KMS-11 (cell line): ENCODE data around the gene CDH4.

Source experiments
- H2AFZ ChIP-seq: fragments of 200-600 bp; sonication (generic); 2 replicates; pipeline ENCODE4 v1.6.1; 2016; ENCODE audit warnings: antibody characterized with exemption, mixed run types, low read depth
- H3K27ac ChIP-seq: fragments of 200-600 bp; sonication (generic); 2 replicates; pipeline ENCODE4 v1.6.1; 2016; ENCODE audit warnings: mild to moderate bottlenecking, mixed run types
- H3K27me3 ChIP-seq: fragments of 200-600 bp; sonication (generic); 2 replicates; pipeline ENCODE4 v1.6.1; 2017; ENCODE audit warnings: mild to moderate bottlenecking, low read depth, mixed run types, moderate library complexity; ENCODE audit not compliant: insufficient read depth
- H3K36me3 ChIP-seq: fragments of 200-600 bp; sonication (generic); 2 replicates; pipeline ENCODE4 v1.6.1; 2017; ENCODE audit warnings: mild to moderate bottlenecking, mixed run types; ENCODE audit not compliant: insufficient read depth
- H3K4me1 ChIP-seq: fragments of 200-600 bp; sonication (generic); 2 replicates; pipeline ENCODE4 v1.6.1; 2016; ENCODE audit warnings: mild to moderate bottlenecking, low read depth, mixed run types; ENCODE audit not compliant: poor library complexity, severe bottlenecking
- H3K4me2 ChIP-seq: fragments of 200-600 bp; sonication (generic); 2 replicates; pipeline ENCODE4 v1.7.0; 2016; ENCODE audit warnings: mild to moderate bottlenecking, mixed run types
- H3K4me3 ChIP-seq: fragments of 200-600 bp; sonication (generic); IDR thresholded peaks from 2 replicates; pipeline ENCODE4 v1.6.1; 2017; ENCODE audit warnings: low read depth, low read length, mixed read lengths; ENCODE audit not compliant: insufficient read depth
- H3K79me2 ChIP-seq: fragments of 200-600 bp; sonication (generic); 2 replicates; pipeline ENCODE4 v1.6.1; 2016; ENCODE audit warnings: low read depth, mixed run types; ENCODE audit not compliant: insufficient read depth
- H3K9ac ChIP-seq: fragments of 200-600 bp; sonication (generic); 2 replicates; pipeline ENCODE4 v1.6.1; 2016; ENCODE audit warnings: mild to moderate bottlenecking, mixed run types
- H4K20me1 ChIP-seq: fragments of 200-600 bp; sonication (generic); 2 replicates; pipeline ENCODE4 v1.6.1; 2016; ENCODE audit warnings: mild to moderate bottlenecking, mixed run types; ENCODE audit not compliant: insufficient read depth
- TF ChIP-seq, protein P1 (sequence below): fragments of 200-600 bp; sonication (generic); conservative IDR thresholded peaks from 2 replicates; pipeline ENCODE4 v1.6.1; 2017; ENCODE audit warnings: low read depth, mild to moderate bottlenecking, antibody characterized with exemption, low read length, moderate library complexity, mixed read lengths

The CDH4 gene

DNA sequence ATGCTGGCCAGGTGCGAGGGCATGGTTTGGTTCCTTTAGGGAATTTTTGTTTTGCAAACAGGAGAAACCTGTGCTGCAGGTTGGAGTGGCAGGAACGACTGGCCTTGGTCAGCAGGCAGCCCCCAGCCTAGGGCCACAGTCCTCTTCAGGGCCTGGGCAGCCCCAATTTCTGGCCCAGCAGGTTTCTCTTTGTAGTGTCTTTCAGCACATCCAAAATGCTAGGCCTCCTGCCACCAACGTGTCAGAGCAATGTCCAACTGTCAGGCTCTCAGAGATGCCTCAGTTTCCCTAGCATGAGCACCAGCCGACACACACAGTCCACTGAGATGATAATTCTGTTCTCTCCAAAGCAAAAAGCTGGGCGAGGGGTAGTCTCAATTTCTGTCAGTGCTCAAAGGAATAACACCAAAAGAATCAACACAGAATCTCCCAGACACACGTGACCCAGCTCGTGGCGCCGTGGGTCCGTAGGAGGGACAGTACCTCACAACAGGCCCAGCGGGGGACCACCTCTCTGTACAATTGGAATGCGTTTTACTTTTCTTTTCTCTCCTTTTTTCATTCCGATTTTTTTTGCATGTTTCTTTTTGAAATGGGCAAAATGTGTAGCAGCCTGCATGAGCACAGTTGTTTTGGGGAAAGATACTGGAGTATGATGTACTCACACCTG is 687.8 kb downstream of the CDH4 start:
- H3K4me2 ChIP-seq = no peak overlapping the region
- H3K79me2 ChIP-seq = no peaks in the 10 kb centered on the region
- no peak overlapping the region for H2AFZ ChIP-seq
- no peak overlapping the region for H3K9ac ChIP-seq
- no peak overlapping the region for H3K4me3 ChIP-seq
- no peaks in the 10 kb centered on the region for H3K4me1 ChIP-seq
- H3K27ac ChIP-seq = no peak overlapping the region
- peaks cover 46% of the 10 kb centered on the region for H3K27me3 ChIP-seq
- no peaks in the 10 kb centered on the region for H3K36me3 ChIP-seq
- TF ChIP-seq, protein P1, sequence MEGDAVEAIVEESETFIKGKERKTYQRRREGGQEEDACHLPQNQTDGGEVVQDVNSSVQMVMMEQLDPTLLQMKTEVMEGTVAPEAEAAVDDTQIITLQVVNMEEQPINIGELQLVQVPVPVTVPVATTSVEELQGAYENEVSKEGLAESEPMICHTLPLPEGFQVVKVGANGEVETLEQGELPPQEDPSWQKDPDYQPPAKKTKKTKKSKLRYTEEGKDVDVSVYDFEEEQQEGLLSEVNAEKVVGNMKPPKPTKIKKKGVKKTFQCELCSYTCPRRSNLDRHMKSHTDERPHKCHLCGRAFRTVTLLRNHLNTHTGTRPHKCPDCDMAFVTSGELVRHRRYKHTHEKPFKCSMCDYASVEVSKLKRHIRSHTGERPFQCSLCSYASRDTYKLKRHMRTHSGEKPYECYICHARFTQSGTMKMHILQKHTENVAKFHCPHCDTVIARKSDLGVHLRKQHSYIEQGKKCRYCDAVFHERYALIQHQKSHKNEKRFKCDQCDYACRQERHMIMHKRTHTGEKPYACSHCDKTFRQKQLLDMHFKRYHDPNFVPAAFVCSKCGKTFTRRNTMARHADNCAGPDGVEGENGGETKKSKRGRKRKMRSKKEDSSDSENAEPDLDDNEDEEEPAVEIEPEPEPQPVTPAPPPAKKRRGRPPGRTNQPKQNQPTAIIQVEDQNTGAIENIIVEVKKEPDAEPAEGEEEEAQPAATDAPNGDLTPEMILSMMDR = no peak
- no peaks in the 10 kb centered on the region for H4K20me1 ChIP-seq

DNA sequence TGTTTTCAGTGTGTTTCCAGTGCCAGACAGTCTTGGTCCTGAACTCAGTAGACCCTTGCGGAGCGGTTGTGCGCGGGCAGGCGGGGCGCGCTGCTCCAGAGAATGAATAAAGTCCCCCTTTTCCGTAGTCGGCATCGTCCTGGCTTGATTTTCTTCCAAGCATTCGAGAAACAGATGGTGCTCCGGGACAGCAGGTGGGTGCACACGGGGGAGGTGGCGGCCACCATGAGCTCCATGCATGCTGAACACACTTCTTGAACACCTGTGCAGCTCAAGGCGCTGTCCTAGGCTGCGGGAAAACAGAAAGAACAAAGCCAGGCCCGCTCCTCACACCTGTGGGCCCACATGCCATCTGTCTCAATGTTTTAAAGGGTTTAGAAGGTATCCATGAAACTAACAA is 688.4 kb downstream of the CDH4 start:
- H2AFZ ChIP-seq = no peak overlapping the region
- no peak overlapping the region for H3K4me3 ChIP-seq
- H3K27ac ChIP-seq = no peak overlapping the region
- peaks cover 40% of the 10 kb centered on the region for H3K27me3 ChIP-seq
- H3K9ac ChIP-seq = no peak overlapping the region
- no peaks in the 10 kb centered on the region for H3K79me2 ChIP-seq
- no peaks in the 10 kb centered on the region for H3K36me3 ChIP-seq
- no peak overlapping the region for H3K4me2 ChIP-seq
- no peaks in the 10 kb centered on the region for H3K4me1 ChIP-seq
- TF ChIP-seq, protein P1 = no peak
- H4K20me1 ChIP-seq = no peaks in the 10 kb centered on the region

DNA sequence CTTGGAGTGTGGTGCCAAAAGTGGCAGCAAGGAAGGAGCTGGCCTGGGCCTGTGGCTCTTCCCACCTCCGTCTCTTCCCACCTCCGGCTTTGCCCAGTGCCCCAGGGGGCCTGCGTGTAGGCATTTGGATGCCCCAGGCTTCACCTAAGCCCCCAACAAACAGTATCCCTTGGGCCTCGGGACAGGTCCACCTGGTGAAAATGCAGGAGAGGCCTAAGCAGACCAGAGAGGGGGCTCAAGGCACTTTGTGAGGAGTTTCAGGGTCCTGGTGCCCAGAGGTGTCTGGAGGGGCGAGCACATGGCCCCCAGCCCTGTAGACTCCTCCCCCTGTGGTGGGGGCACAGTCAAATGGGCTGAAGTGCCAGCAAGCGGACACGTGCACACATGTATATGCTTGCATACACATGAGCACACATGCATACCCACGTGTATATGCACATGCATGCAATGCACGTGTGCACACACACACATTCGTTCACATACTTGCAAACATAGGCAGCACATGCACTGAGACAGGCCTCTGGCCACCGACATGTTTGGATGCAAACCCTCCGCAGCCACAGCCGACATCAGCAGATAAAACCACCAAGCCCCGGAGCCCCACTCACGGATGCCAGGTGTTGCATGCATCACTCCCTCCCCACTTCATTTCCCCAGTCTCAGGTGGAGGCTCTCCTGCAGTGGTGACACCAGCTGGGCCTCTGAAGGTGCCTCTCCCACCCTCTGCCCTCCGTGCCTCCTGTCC is 689.1 kb downstream of the CDH4 start:
- H3K4me2 ChIP-seq = no peak overlapping the region
- H4K20me1 ChIP-seq = no peaks in the 10 kb centered on the region
- H3K36me3 ChIP-seq = no peaks in the 10 kb centered on the region
- no peak overlapping the region for H3K4me3 ChIP-seq
- TF ChIP-seq, protein P1 = no peak
- no peak overlapping the region for H3K9ac ChIP-seq
- peaks cover 39% of the 10 kb centered on the region for H3K27me3 ChIP-seq
- no peak overlapping the region for H3K27ac ChIP-seq
- no peaks in the 10 kb centered on the region for H3K79me2 ChIP-seq
- no peak overlapping the region for H2AFZ ChIP-seq
- H3K4me1 ChIP-seq = no peaks in the 10 kb centered on the region

DNA sequence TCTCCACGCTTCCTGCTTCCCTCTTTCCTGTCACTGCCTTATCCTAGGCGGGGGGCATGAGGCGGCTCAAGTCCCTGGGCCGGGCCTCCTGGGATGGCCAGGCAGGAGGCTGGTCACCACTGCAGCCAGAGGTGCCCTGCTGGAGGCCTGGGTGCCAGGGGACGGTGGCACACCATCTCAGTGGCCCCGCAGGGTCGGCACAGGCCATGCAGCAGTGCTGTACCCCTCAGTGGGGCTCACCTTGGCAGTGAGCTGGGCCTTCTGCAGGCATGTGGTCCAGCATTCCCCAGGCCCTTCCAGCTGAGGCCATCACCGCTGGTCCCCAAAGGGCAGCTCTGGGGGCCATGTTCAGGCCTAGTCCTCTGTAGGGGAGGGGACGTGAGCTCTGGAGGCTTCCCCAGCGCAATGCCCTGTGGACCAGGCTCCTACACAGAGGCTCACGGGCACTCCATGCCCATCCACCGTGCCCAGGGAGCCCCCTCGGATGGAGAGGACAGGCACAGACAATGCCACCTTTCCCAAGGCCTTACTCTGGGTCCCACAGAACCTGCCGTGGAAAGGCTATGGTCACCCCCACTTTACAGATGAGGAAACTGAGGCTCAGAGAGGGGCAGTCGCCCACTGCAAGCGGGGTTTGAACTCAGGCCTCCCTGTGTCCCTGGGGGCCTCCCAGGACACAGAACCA is 689.8 kb downstream of the CDH4 start:
- H3K9ac ChIP-seq = no peak overlapping the region
- TF ChIP-seq, protein P1 = no peak
- no peaks in the 10 kb centered on the region for H4K20me1 ChIP-seq
- peaks cover 37% of the 10 kb centered on the region for H3K27me3 ChIP-seq
- H3K4me1 ChIP-seq = no peaks in the 10 kb centered on the region
- no peak overlapping the region for H2AFZ ChIP-seq
- no peaks in the 10 kb centered on the region for H3K79me2 ChIP-seq
- no peak overlapping the region for H3K4me3 ChIP-seq
- H3K27ac ChIP-seq = no peak overlapping the region
- no peak overlapping the region for H3K4me2 ChIP-seq
- H3K36me3 ChIP-seq = no peaks in the 10 kb centered on the region
